CD4-positive, alpha-beta T cell treated with Interleukin-2 at 100 ng/mL for 4 hours (primary cell): ENCODE measurements around the gene FANK1.
A peak's percentile ranks its signal among the peaks of the same experiment; 100 is the strongest.

Source experiments
- DNase-seq: peaks from one replicate; pipeline ENCODE4 v3.0.0-alpha.2; 2020; ENCODE audit warnings: low spot score

Gene FANK1, protein sequence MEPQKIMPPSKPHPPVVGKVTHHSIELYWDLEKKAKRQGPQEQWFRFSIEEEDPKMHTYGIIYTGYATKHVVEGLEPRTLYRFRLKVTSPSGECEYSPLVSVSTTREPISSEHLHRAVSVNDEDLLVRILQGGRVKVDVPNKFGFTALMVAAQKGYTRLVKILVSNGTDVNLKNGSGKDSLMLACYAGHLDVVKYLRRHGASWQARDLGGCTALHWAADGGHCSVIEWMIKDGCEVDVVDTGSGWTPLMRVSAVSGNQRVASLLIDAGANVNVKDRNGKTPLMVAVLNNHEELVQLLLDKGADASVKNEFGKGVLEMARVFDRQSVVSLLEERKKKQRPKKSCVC

DNA sequence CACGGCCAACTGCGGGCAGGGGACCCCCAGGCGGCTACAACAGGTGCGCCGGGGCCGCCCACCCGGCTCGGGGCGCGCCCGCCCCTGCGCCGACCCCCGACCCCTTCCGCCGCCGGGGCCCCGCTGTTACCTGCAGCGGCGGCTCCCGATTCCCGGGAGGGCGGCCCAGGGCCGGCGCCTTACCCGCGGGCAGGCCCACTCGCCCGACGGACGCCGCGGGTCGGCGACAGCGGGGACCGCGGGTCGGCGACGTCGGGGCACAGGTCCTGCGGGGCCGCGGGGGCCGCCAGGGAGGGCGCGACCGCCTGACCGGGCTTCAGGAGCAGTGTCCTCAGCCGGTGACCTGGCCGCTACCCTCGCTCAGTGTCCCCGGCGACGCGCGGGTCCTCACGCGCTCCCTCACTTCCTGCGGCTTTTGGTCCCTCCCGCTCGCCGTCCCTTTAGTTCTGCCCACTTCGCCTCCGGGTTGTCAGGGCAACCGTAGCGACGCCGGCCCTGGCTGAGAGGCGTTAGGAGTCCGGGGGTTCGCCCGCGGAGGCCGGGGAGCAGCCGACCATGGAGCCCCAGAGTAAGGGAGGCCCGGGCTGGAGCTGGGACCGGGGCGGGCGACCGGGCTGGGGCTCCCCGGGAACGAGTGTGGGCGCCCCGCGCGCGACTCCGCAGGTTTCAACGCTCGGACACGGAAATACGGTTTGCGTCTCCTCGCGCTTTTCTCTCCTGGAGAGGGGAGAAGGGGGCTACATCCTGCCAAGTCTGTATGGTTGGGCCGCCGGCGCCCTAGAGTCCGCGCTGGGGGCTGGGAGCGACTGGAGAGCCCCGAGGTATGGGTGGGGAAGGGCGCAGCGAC, at the start of gene FANK1:
Gene FANK1 (plus strand): TSS at position 477 of the 847 bp plus-strand sequence. CDS start 79 bp downstream, at position 556.
- DNase-seq, result peak; percentile 74

GRCh38 chr10:125846894-125847293, 49.5 kb upstream of the FANK1 start:
- no peak for DNase-seq

DNA sequence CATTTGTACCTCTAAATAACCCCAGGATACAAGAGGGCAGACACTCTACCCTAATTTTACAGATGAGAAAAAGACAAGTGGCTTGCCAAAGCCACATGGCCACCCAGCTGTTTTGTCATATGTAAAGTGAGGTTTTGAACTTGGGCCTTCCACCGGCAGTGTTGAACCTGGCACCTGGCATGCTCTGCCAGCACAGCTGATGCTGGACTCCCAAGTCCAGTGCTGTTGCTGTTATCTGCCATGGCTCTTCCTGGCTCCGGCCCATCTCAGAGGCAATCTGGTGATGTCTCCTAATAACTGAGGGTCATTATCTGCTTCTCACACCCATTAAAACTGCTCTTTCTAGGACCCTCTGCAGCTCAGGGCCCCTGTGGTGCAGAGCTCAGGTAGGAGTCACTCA, 48.0 kb upstream of the FANK1 start:
- DNase-seq, result no peak

DNA sequence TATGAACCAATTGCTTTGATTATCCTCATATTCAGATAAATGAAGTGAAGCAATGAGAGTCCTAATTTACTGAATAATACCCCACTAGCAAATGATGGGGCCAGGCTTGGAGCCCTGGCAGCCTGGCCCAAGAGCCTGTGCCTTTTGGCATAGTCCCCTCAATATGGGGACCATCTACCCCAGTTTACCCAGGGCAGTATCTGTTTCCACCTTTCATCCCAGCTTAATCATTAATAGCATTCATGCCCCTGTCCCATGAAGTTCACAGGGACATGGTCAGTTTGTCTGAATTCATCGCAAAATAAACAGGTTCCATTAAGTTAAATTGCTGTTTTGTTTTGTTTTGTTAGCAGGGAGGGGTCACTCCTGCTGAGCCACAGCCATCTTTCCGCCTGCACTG, 47.5 kb upstream of the FANK1 start:
- no peak for DNase-seq

- no peak for DNase-seq
Observed at GRCh38 chr10:125849448-125849847, 46.9 kb upstream of the FANK1 start.

GRCh38 chr10:125850766-125851731, 45.3 kb upstream of the FANK1 start:
- DNase-seq, result no peak

- no peak for DNase-seq
Observed at GRCh38 chr10:125852487-125852886, 43.9 kb upstream of the FANK1 start.

GRCh38 chr10:125857185-125857760, 39.1 kb upstream of the FANK1 start:
- DNase-seq, result no peak

GRCh38 chr10:125859128-125859817, 37.1 kb upstream of the FANK1 start:
- no peak for DNase-seq

DNA sequence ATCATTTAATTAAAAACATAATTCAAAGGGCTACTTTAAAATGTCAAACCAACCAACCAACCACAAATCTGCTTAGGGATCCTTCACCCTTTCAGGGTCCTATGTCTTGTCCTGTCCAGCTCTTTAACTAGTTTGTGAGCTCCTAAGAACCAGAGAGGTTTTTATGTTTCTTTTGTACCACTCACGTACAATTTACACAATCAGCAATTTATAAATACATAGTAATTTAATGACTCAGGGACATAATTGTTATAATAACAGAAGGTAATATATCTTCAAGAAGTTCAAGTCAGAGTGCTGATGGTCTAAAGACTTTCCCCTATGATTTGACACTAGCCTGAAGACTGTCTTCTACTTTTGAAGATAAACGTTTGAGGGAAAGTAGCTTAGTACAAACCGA, 31.2 kb upstream of the FANK1 start:
- no peak for DNase-seq

DNA sequence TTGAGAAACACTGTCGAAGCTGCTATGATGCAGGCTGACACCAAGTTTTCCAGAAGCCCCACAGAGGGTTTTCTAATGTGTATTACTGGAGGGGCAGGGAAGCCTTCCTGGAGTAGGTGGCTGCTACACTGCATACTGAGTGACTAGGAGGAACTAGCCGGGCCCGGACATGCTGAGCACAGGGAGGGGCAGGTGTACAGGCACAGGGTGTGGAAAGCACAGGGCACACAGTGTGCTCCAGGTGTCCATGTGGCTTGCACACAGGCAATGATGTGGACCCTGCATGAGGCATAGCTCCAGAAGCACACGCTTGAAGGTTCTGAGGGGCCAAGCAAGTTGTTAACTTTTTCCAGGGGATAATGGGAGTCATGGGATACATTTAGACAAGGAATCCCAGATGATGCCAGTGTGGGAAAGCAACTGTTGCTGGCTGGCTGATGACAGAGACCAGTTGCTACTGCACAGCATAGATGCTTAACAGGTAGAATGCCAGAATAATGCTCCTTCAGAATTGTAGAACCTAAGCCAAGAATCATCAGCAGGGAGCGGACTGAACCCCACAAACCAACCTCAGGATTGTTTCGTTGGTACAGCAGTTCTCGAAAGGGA, 29.8 kb upstream of the FANK1 start:
- DNase-seq, result no peak

DNA sequence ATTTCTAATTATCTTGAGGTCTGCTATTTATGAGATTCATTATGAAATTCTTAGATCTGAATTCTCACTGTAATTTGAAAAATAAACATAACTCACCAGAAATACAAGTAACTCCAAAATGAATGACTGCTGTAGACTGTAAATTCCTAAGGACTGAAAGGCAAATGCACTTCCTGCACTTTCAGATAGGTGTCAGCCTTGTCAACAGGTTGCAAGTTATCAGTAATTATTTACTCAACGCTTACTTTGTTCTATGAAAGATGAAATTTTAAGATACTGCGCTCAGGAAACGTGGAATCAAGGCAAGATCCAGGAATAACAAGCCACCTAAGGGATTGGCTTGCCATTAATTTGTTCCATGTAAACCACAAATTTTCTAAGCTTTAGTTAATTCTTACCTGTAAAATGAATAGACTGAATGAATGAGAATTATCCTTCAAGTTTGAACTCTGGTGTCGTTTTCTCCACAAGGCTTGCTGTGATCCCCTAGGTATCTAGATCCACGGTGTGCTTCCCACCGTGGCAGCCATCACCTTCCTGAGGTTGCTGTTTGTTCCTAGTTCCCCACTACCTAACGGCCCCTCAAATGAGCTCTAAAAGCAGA, 27.9 kb upstream of the FANK1 start:
- peak; percentile 17 for DNase-seq

GRCh38 chr10:125871338-125871737, 25.0 kb upstream of the FANK1 start:
- no peak for DNase-seq

- DNase-seq, result no peak
Observed at GRCh38 chr10:125878957-125879835, 17.2 kb upstream of the FANK1 start.

GRCh38 chr10:125880719-125881118, 15.6 kb upstream of the FANK1 start:
- no peak for DNase-seq

DNA sequence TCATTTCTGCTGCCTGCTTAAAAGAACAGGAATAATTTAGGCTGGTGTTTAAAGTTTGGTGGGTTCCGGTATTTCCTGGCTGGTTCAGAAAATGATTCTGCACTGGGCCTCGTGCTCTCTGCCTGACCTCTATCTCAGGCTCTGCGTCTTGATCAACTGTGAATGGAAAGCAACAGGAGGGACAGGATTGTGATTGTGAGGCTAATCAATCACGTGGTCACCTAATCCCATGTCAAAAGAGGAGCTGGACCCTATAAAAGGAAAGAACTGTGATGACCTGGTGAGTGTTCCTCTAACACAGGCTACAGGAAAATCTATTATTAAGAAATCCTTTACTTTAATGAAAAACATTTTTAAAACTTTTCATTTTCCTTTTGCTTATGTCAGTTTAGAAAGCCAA, 15.2 kb upstream of the FANK1 start, which contains the start of gene DHX32:
Gene DHX32 (minus strand): TSS at position 101 of the 400 bp plus-strand sequence. CDS start 468 bp downstream, outside the sequence.
- DNase-seq, result no peak

DNA sequence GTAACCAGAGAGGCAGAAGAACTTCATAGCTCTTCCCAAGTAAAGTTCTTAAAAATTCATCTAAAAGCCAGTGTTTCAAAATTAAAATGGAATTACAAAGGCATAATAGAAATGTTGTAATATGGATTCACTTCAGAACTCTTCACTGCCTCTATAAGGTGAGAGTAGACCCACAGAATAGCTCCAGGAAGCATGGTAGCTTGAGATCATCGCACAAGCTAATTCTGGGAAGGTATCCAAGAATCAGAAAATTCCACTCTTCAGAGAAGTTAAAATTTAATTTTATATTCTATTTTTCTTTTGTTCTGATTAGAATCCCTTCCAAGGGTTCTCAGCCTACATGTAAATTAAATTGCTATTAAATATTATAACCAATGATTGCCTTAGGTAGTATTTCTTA, 13.8 kb upstream of the FANK1 start:
- no peak for DNase-seq

GRCh38 chr10:125883211-125883610, 13.2 kb upstream of the FANK1 start:
- no peak for DNase-seq

- DNase-seq, result no peak
Observed at GRCh38 chr10:125886914-125887512, 9.4 kb upstream of the FANK1 start.
